ENCODE measurements around the gene TINAGL1. TPM values are rescaled to one million over a fixed set of nuclear protein-coding genes. Genes with fewer than 3 reads are reported as not detected.

TINAGL1 gene
- polyA plus RNA-seq (ENCODE audit: insufficient read length in 10 of 10): 10 to 100 TPM; 16.9 to 30.9 (median 20.5) TPM
- long read RNA-seq, donor 1, transcript TINAGL1-201 (12 exons, 2,187 nt): major isoform, 6 of 26 reads
- long read RNA-seq, donor 1, partial matches to known transcripts: 20 of 26 reads
- long read RNA-seq, donor 1, other reads (novel, unspliced or antisense): 0 of 26 reads
- long read RNA-seq, donor 2, partial matches to known transcripts: 19 of 23 reads
- long read RNA-seq, donor 2, other reads (novel, unspliced or antisense): 0 of 23 reads
- long read RNA-seq, donor 3: 0 reads
- long read RNA-seq, donor 4, transcript TINAGL1-201 (12 exons, 2,187 nt): major isoform, 6 of 7 reads
- long read RNA-seq, donor 4, partial matches to known transcripts: 0 of 7 reads
- long read RNA-seq, donor 4, other reads (novel, unspliced or antisense): 0 of 7 reads
- long read RNA-seq, donor 5, transcript TINAGL1-201 (12 exons, 2,187 nt): major isoform, 5 of 5 reads
- long read RNA-seq, donor 5, partial matches to known transcripts: 0 of 5 reads
- long read RNA-seq, donor 5, other reads (novel, unspliced or antisense): 0 of 5 reads
- long read RNA-seq, donor 6, transcript TINAGL1-201 (12 exons, 2,187 nt): major isoform, 7 of 7 reads
- long read RNA-seq, donor 6, partial matches to known transcripts: 0 of 7 reads
- long read RNA-seq, donor 6, other reads (novel, unspliced or antisense): 0 of 7 reads
- long read RNA-seq, donor 7, partial matches to known transcripts: 26 of 30 reads
- long read RNA-seq, donor 7, other reads (novel, unspliced or antisense): 0 of 30 reads
- long read RNA-seq, donor 8, partial matches to known transcripts: 26 of 29 reads
- long read RNA-seq, donor 8, other reads (novel, unspliced or antisense): 0 of 29 reads
- long read RNA-seq, donor 9, partial matches to known transcripts: 0 of 1 reads
- long read RNA-seq, donor 9, other reads (novel, unspliced or antisense): 0 of 1 reads

DNA sequence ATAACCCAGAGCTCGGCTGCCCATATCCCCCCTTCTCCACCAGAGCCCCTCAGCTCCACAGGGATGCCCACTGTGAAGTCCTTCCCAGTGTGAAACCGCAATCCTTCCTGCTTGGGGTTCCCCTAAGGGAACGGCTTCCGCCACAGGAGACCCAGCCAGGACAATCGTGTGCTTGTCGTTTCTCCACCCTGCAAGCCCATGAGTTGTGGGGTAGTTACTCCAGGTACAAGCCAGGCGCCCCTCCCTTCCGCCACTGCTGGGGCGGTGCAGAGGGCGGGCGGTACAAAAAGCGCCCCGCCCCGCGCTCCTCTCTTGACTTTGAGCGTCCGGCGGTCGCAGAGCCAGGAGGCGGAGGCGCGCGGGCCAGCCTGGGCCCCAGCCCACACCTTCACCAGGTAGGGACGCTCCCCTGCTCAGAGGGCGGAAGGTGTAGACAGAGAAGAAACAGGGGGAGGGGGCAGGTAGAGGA, at the start of gene TINAGL1:
Gene TINAGL1 (plus strand): TSS at position 315 of the 469 bp plus-strand sequence. CDS start 634 bp downstream, outside the sequence.
- no peak for DNase-seq

DNA sequence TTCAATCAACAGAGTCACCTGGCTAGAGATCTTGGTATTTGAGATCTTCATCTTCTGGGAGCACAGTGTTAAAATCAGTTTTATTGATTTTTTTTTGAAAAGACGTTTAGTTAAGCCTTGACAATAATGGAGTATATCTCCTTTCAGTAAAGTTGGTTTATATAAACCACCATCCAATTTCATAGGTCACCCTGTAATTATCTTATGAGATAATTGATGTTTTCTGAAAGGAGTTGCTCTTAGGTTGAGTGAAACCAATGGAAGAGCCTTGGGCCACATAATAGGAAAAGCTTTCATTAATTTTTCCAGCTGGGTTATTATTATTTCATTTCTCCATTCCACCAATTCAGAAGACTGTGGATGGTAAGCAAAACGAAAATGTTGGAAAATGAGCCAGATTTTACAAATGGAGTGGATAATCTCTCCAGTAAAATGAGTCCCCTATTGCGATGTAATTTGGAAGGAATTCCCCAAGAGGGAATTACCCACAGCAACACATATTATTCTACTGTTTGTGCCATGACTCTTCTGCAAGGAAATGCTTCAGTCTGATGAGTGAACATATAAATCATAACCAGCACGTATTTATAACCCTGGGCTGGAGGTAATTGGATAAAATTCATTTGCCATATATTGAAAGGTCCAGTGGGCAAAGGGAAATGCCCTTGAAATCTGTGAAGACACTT, 46.2 kb upstream of the TINAGL1 start:
- no peak for DNase-seq

DNA sequence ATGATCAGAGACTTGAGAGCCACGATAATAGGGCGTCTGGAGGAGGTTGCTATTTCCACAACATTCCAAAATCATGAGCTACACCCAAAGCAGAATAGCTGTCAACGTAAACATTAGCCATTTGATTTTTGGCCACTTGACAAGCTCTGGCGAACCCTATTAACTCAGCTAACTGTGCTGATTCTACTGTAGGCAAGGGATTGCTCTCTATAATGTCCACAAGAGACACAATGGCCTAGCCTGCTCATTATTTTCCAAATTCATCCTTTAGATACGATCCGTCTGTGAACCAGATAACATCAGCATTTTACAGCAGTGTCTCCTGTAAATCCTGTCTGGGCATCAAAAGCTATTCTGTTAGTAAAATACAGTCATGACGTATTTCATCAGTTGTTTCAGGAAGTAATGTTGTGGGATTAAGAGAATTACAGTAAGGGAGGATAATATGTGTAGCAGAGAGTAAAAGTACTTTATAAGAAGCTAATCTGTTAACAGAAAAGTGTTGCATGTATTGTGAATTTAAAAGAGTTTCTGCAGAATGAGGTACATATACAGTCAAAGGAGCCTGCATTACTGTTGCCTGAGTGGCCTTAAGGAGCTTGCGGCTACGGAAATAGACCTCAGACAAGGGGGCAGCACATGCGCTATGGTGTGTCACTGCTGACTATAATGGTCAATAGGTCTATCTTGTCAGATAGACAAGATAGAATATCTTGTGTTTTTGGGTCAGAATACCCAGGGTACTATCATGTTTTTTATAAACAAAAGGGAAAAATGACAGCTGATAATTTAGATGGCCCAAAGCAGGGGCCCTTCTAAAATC, 44.9 kb upstream of the TINAGL1 start:
- peak in 2 of 3 donors; percentile 52 to 55 for DNase-seq

- DNase-seq: no peak
These were observed 44.1 kb upstream of the TINAGL1 start for GRCh38 chr1:31532173-31532572.

DNA sequence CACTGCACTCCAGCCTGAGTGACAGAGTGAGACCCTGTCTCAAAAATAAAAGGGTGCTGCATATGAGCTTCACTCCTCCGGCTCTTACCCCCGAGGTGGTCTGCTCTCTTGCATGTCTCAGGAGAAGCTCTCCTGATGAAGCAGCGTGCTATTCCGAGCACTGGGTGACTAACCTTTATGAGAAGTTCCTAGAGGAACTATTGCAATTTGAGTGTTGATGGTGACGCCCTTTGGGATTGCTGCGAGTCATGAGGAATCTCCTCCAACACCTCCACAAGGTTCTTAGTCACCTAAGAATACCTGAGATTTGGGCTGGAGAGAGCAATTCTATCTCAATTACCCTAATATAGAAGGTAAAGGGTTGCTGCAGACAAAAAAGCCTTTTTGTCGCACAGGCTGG, 40.8 kb upstream of the TINAGL1 start:
- DNase-seq: no peak

DNA sequence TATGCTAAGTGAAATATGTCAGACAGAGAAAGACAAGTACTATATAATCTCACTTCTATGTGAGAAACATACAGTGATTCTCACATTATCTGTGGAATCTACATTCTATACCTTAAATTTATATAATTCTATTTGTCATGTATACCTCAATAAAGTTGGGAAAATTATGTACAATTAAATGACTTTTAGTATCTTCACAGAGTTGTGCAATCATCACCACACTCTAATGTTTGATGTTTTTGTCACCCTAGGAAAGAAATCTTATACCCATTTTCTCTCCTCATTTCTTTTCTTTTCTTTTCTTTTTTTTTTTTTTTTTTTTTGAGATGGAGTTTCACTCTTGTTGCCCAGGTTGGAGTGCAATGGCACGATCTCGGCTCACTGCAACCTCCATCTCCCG, 37.0 kb upstream of the TINAGL1 start:
- DNase-seq: no peak

DNA sequence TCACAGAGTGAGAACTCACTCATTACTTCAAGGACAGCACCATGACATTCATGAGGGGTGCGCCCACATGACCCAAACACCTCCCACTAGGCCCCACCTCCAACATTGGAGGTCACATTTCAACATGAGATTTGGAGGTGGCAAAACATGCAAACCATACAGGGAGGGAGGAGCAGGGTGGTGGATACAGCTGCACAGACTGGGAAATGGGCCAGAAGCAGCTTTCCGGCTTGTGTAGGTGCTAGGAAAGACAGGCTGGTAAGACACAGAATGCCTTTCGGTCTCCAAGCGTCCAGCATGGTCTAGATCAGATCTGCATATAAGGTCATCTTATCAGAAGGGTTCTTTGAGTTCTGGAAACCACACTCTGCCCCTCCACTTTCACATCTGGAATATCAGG, 35.1 kb upstream of the TINAGL1 start:
- no peak for DNase-seq

GRCh38 chr1:31545927-31546540, 30.3 kb upstream of the TINAGL1 start:
- DNase-seq: no peak

GRCh38 chr1:31548534-31548906, 27.8 kb upstream of the TINAGL1 start:
- peak in 1 of 3 donors; percentile 37 for DNase-seq

DNA sequence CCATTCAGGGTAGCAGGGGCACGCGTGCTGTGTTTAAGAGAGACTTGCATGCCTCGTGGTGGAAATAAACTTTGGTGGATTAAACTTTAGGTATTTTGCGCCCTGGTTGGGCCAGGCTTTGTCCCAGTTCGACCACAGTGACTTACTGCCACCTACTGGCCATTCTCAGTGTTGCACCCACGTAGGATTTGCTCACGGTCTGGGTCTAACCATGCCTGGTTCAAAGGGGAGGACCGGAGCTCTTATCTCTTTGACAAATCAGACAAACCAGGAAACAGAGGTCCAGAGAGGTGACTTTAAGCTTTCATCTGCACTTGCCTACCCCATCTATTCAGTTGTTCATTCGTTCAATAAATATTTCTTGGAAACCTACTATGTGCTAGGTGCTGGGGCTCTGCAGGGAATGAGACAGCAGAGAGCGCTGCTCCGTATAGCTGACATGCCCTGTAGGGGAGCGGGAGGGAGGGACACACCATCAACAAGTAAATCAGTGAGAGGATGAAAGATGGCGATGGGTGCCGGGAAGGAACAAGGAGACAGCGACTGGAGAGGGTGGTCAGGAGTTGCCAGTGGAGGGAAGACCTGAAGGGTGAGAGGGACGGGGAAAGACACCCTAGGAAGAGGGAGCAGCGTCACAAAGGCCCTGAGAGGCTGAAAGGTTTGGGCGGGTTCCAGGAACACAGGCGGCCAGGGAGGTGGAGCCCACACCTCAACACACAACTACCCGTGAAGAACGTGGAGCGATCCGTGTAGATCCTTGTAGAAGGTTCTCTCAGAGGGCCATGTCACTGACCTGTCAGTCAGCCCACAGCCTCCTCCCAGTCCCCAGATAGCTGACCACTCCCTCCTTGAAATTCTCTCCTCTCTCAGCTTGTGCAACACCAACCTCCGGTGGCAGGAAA, 27.2 kb upstream of the TINAGL1 start:
- DNase-seq: peak; percentile 80 to 93 (median 88)

GRCh38 chr1:31549809-31550620, 26.3 kb upstream of the TINAGL1 start:
- no peak for DNase-seq

GRCh38 chr1:31551208-31551607, 25.1 kb upstream of the TINAGL1 start:
- DNase-seq: no peak

DNA sequence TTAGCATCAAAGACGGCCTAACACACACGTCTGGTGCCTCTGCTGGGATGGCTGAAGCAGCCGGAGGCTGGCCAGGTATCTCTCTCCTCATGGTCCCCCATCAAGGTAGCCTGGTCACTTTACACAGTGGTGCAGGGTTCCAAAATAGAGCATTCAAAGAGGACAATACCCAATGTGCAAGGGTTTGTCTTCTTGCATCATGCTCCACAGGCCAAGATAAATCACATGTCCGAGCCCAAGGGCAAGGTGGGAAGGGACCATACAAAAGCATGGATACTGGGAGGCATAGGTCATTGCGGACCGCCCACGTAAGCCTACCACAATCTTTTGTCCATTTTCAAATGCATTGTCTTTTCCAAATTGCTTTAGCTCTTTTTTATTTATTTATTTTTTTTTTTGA, 23.8 kb upstream of the TINAGL1 start:
- no peak for DNase-seq

DNA sequence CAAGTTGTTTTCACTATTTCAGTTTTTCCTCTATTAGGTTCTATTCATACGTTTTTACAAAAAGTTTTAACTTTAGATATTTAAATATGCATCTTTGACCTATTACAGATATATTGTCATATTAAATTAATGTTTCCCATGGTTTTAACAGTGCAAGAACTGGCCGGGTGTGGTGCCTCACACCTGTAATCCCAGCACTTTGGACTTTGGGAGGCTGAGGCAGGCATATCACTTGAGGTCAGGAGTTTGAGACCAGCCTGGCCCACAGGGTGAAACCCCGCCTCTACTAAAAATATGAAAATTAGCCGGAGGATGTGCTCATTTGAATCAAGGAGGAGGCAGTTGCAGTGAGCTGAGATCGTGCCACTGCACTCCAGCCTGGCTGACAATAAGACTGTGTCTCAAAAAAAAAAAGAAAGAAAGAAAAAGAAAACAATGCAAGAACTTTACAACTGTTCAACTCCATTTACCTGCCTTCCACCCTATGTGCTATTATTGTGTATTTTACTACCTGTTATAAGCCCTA, 19.8 kb upstream of the TINAGL1 start:
- no peak for DNase-seq

GRCh38 chr1:31559715-31560114, 16.6 kb upstream of the TINAGL1 start:
- DNase-seq: no peak

GRCh38 chr1:31560394-31560793, 15.9 kb upstream of the TINAGL1 start:
- no peak for DNase-seq

DNA sequence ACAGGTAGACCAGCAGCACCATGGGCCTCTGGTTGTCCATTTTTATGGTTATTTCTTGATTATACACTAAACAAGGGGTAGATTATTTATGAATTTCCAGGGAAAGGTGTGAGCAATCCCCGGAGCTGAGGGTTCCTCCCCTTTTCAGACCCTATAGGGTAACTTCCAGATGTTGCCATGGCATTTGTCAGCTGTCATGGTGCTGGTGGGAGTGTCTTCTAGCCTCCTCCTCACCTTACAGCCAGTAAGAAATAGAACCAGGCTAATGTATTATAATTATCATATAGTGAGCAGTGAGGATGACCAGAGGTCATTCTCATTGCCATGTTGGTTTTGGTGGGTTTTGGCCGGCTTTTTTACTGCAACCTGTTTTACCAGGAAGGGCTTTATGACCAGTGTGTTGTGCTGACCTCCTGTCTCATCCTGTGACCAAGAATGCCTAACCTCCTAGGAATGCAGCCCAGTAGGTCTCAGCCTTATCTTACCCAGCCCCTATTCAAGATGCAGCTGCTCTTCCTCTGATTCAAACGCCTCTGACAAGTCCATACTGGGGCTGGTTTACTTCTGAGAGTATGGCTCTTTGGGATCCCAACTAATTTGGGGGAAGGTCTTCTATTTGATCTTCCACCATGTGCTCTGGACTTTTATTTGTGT, 13.5 kb upstream of the TINAGL1 start:
- DNase-seq: no peak

- peak in 1 of 3 donors; percentile 42 for DNase-seq
These were observed 11.7 kb upstream of the TINAGL1 start for GRCh38 chr1:31564606-31564989.

Measured in muscle of back (tissue), 13 donors.